Activated naive CD4-positive, alpha-beta T cell treated with anti-CD3 and anti-CD28 coated beads for 36 hours (primary cell): ENCODE data around the gene MANEA. TPM values are rescaled to one million over a fixed set of nuclear protein-coding genes. Genes with fewer than 3 reads are reported as not detected.
A peak's percentile ranks its signal among the peaks of the same experiment; 100 is the strongest.
"Not testable (repeated sequence)": the region's sequence is repeated elsewhere in the genome, so short reads cannot be mapped to it uniquely, and the experiment has no call there.

Experiments used
- CTCF ChIA-PET: fragments of 350-600 bp; sonication (Branson Sonifier 250); formaldehyde crosslinking; loops from one replicate; lab custom pipeline; 2021; ENCODE audit warnings: antibody characterized with exemption; lab: Charles Lee
- DNase-seq: peaks from one replicate; pipeline ENCODE4 v3.0.0-alpha.2; 2020
- H3K27ac Mint-ChIP-seq: one replicate; pipeline ENCODE4 v1.8.0; 2021; ENCODE audit warnings: mild to moderate bottlenecking, mixed read lengths
- H3K27me3 Mint-ChIP-seq: one replicate; pipeline ENCODE4 v1.8.0; 2021; ENCODE audit warnings: low read depth, mixed read lengths
- H3K36me3 Mint-ChIP-seq: one replicate; pipeline ENCODE4 v1.8.0; 2021; ENCODE audit warnings: low read depth, mixed read lengths
- H3K4me1 Mint-ChIP-seq: one replicate; pipeline ENCODE4 v1.8.0; 2021; ENCODE audit warnings: low read depth, mixed read lengths
- H3K4me3 Mint-ChIP-seq: one replicate; pipeline ENCODE4 v1.8.0; 2021; ENCODE audit warnings: mild to moderate bottlenecking, moderate library complexity, mixed read lengths
- H3K9me3 Mint-ChIP-seq: one replicate; pipeline ENCODE4 v1.8.0; 2021; ENCODE audit warnings: mixed read lengths
- intact Hi-C: fragments of 100-400 bp; cut with micrococcal nuclease; formaldehyde crosslinking; loops from one replicate; pipeline ENCODE4 v1.15.1; 2023
- total RNA-seq, 2 experiments: library from RNA; stranded (reverse); gene quantifications; one replicate each; pipeline ENCODE4 v1.2.3, GENCODE V29; 2021

MANEA gene
- total RNA-seq, 2 experiments from 2014 or later, result 14.0 to 16.0 TPM

- intact Hi-C loops, result no loop called here
- H3K27me3 Mint-ChIP-seq, result peaks cover 7% of the 10 kb centered on the region
- H3K4me1 Mint-ChIP-seq, result no peaks in the 10 kb centered on the region
- H3K9me3 Mint-ChIP-seq, result peaks cover 10% of the 10 kb centered on the region
- peaks cover 20% of the 10 kb centered on the region for H3K36me3 Mint-ChIP-seq
- no peak overlapping the region for H3K27ac Mint-ChIP-seq
- CTCF ChIA-PET, result no interaction called here
- no peak for DNase-seq
- H3K4me3 Mint-ChIP-seq, result no peak overlapping the region
Measured at GRCh38 chr6:95553880-95554279, 23.5 kb upstream of the MANEA start.

- intact Hi-C loops, H3K9me3 Mint-ChIP-seq, DNase-seq, CTCF ChIA-PET, H3K4me3 Mint-ChIP-seq, H3K27me3 Mint-ChIP-seq, H3K4me1 Mint-ChIP-seq, H3K27ac Mint-ChIP-seq: not testable (repeated sequence)
- H3K36me3 Mint-ChIP-seq, result peaks cover 16% of the 10 kb centered on the region
Measured at GRCh38 chr6:95560956-95561355, 16.4 kb upstream of the MANEA start.

- H3K36me3 Mint-ChIP-seq, result no peaks in the 10 kb centered on the region
- no peaks in the 10 kb centered on the region for H3K9me3 Mint-ChIP-seq
- no peak for DNase-seq
- H3K27me3 Mint-ChIP-seq, result no peaks in the 10 kb centered on the region
- no peak overlapping the region for H3K27ac Mint-ChIP-seq
- H3K4me3 Mint-ChIP-seq, result no peak overlapping the region
- CTCF ChIA-PET, result no interaction called here
- intact Hi-C loops, result no loop called here
- H3K4me1 Mint-ChIP-seq, result peaks cover 21% of the 10 kb centered on the region
Measured at GRCh38 chr6:95569560-95569959, 7.8 kb upstream of the MANEA start.

DNA sequence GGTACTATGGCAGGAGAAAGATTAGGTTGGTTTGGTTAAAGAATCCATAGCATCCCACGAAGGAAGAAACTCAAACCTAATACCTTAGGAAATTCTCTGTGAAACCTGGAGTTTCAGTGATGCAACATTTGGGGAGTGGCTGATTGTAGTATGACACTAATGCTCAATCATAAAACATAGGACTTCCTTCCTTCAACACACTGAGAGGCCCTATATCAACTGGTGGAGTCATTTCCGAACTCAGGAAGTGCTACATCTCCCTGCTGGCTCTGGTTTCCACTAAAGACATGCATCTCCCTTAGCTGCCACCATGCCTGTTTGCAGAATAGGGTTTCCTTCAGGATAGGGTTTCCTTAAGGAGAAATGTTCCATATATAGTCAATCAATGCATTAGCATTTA is 5.2 kb upstream of the MANEA start:
- Mint-ChIP-seq H3K27ac (no peak overlapping the region), H3K4me1 (peaks cover 29% of the 10 kb centered on the region), H3K36me3 (peaks cover 2% of the 10 kb centered on the region), H3K4me3 (no peak overlapping the region), H3K9me3 (no peaks in the 10 kb centered on the region), H3K27me3 (no peaks in the 10 kb centered on the region)
- CTCF ChIA-PET, result no interaction called here
- DNase-seq, result peak; percentile 10
- intact Hi-C loops, result no loop called here

- H3K27ac Mint-ChIP-seq, result no peak overlapping the region
- no peak for DNase-seq
- peaks cover 11% of the 10 kb centered on the region for H3K36me3 Mint-ChIP-seq
- H3K27me3 Mint-ChIP-seq, result no peaks in the 10 kb centered on the region
- CTCF ChIA-PET, result no interaction called here
- no peaks in the 10 kb centered on the region for H3K9me3 Mint-ChIP-seq
- intact Hi-C loops, result loop anchor here (5.0 kb wide), 1 partner anchor 1472 kb away; no protein-coding TSS in a partner anchor
- peaks cover 41% of the 10 kb centered on the region for H3K4me1 Mint-ChIP-seq
- no peak overlapping the region for H3K4me3 Mint-ChIP-seq
Measured at GRCh38 chr6:95574811-95575210, 2.5 kb upstream of the MANEA start.

DNA sequence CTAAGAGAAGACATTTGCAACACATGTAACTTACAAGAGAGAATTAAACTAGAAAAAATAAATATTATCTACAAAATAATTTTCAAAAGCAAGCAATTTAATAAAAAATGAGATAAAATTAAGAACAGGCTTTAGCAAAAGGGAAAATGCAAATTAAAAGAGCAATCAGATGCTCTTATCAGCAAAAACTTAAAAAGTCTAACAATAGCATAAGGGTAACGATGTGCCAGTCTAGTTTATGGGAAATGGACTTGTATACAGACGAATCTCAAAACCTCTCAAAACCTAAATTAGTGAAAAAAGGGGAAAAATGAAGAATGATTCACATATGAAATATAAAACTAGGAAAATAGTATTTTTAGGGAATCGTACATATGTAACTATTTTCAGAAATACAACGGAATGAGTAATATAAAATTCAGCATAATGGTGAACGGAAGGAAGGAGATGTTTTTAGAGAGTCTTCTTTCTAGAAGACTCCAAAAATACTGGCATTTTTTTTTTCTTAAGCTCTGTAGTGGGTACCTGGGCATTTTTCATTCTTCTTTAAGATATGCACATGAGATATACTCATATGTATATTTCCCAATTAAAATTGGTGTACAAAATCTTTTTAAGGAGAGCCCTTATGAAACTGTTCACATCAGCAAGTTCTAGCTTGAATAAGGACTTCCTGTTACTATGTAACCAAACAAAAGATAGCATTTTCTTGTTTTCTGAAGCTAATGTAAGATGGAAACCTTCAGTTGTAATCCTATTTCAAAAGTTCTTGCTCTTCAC is 927 bp upstream of the MANEA start:
- peak overlapping the region; percentile 96 for H3K4me3 Mint-ChIP-seq
- H3K4me1 Mint-ChIP-seq, result peaks cover 45% of the 10 kb centered on the region
- intact Hi-C loops, result loop anchor here (2.0 to 5.0 kb wide), 4 partner anchors 1260 to 1471 kb away; partner anchors contain the start of genes GPR63 and KLHL32
- no peak for DNase-seq
- H3K27ac Mint-ChIP-seq, result peak overlapping the region; percentile 98
- no peaks in the 10 kb centered on the region for H3K9me3 Mint-ChIP-seq
- H3K36me3 Mint-ChIP-seq, result peaks cover 14% of the 10 kb centered on the region
- H3K27me3 Mint-ChIP-seq, result no peaks in the 10 kb centered on the region
- CTCF ChIA-PET, result no interaction called here

GRCh38 chr6:95576998-95577303 is 384 bp upstream of the MANEA start:
- intact Hi-C loops, result loop anchor here (1.0 to 5.0 kb wide), 6 partner anchors 944 to 1706 kb away; partner anchors contain the start of genes GPR63, KLHL32, MMS22L and UFL1
- H3K27me3 Mint-ChIP-seq, result no peaks in the 10 kb centered on the region
- H3K27ac Mint-ChIP-seq, result peak overlapping the region; percentile 98
- CTCF ChIA-PET, result no interaction called here
- peaks cover 42% of the 10 kb centered on the region for H3K4me1 Mint-ChIP-seq
- no peak for DNase-seq
- H3K9me3 Mint-ChIP-seq, result no peaks in the 10 kb centered on the region
- H3K4me3 Mint-ChIP-seq, result peak overlapping the region; percentile 96
- peaks cover 14% of the 10 kb centered on the region for H3K36me3 Mint-ChIP-seq

DNA sequence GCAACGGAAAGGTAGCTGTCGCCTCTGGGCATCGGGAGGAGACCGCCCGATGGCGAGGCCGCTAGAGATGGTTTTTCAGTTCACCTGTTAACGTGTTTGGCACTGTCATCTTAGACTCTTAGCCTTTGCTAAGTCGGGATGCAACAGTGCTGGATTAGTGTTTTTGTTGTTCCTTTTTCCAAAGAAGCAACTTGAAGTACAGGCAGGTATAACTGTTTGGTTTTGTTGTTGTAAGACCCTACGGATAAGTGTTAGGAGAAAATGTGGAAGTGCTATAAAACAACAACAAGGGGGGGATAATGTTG is 723 bp downstream of the MANEA start:
- peak overlapping the region; percentile 98 for H3K27ac Mint-ChIP-seq
- CTCF ChIA-PET, result no interaction called here
- H3K9me3 Mint-ChIP-seq, result no peaks in the 10 kb centered on the region
- peak overlapping the region; percentile 96 for H3K4me3 Mint-ChIP-seq
- H3K27me3 Mint-ChIP-seq, result no peaks in the 10 kb centered on the region
- DNase-seq, result no peak
- intact Hi-C loops, result loop anchor here (5.0 kb wide), 1 partner anchor 1469 kb away; no protein-coding TSS in a partner anchor
- H3K4me1 Mint-ChIP-seq, result peaks cover 33% of the 10 kb centered on the region
- peaks cover 15% of the 10 kb centered on the region for H3K36me3 Mint-ChIP-seq

DNA sequence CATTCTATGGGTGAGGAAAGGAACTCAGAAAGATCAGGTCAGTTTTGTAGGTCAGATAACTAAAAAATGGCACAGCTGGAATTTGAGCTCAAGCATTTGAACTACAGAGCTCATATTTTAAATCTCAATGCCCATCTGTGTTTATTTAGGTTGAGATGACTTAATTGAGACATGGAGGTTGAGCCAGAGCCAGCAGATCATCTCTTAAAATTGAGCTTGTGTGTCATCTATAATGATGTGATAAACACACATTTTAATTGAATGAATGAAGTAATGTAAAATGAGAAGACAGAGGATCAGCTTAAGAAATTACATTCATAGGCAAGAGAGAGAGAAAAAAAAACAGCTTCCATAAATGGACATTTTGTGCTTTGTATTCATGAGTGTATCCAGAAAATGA is 3.7 kb downstream of the MANEA start:
- Mint-ChIP-seq H3K4me1 (peaks cover 19% of the 10 kb centered on the region), H3K4me3 (no peak overlapping the region), H3K9me3 (peaks cover 10% of the 10 kb centered on the region), H3K36me3 (peaks cover 25% of the 10 kb centered on the region), H3K27ac (no peak overlapping the region), H3K27me3 (no peaks in the 10 kb centered on the region)
- intact Hi-C loops, result no loop called here
- no peak for DNase-seq
- CTCF ChIA-PET, result no interaction called here

GRCh38 chr6:95584226-95584625 is 6.9 kb downstream of the MANEA start:
- H3K36me3 Mint-ChIP-seq, result peaks cover 28% of the 10 kb centered on the region
- H3K4me1 Mint-ChIP-seq, result peaks cover 24% of the 10 kb centered on the region
- H3K27me3 Mint-ChIP-seq, intact Hi-C loops, H3K27ac Mint-ChIP-seq, H3K4me3 Mint-ChIP-seq, CTCF ChIA-PET, DNase-seq: not testable (repeated sequence)
- peaks cover 10% of the 10 kb centered on the region for H3K9me3 Mint-ChIP-seq

GRCh38 chr6:95587989-95588388 is 10.7 kb downstream of the MANEA start:
- Mint-ChIP-seq H3K27ac (no peak overlapping the region), H3K4me1 (peaks cover 25% of the 10 kb centered on the region), H3K9me3 (peaks cover 10% of the 10 kb centered on the region), H3K4me3 (no peak overlapping the region), H3K36me3 (peaks cover 37% of the 10 kb centered on the region), H3K27me3 (no peaks in the 10 kb centered on the region)
- CTCF ChIA-PET, result no interaction called here
- no peak for DNase-seq
- intact Hi-C loops, result no loop called here

- peaks cover 6% of the 10 kb centered on the region for H3K9me3 Mint-ChIP-seq
- DNase-seq, result no peak
- CTCF ChIA-PET, result no interaction called here
- no peak overlapping the region for H3K4me3 Mint-ChIP-seq
- intact Hi-C loops, result no loop called here
- no peak overlapping the region for H3K27ac Mint-ChIP-seq
- no peaks in the 10 kb centered on the region for H3K27me3 Mint-ChIP-seq
- H3K36me3 Mint-ChIP-seq, result peaks cover 38% of the 10 kb centered on the region
- H3K4me1 Mint-ChIP-seq, result peaks cover 30% of the 10 kb centered on the region
Measured at GRCh38 chr6:95589067-95589466, 11.7 kb downstream of the MANEA start.

- intact Hi-C loops, result no loop called here
- H3K27me3 Mint-ChIP-seq, result no peaks in the 10 kb centered on the region
- H3K36me3 Mint-ChIP-seq, result peaks cover 31% of the 10 kb centered on the region
- DNase-seq, result no peak
- peaks cover 32% of the 10 kb centered on the region for H3K4me1 Mint-ChIP-seq
- no peak overlapping the region for H3K27ac Mint-ChIP-seq
- no peak overlapping the region for H3K4me3 Mint-ChIP-seq
- H3K9me3 Mint-ChIP-seq, result no peaks in the 10 kb centered on the region
- CTCF ChIA-PET, result no interaction called here
Measured at GRCh38 chr6:95589826-95590570, 12.7 kb downstream of the MANEA start.
